ENCODE measurements around the gene SPRY2.

Gene SPRY2

GRCh38 chr13:80340651-80341100, 250 bp downstream of the SPRY2 start:
- H3K27ac Mint-ChIP-seq = peak overlapping the region; percentile 84
- H3K4me3 Mint-ChIP-seq = no peak overlapping the region
- ATAC-seq (replicated peaks) (peak; percentile 41 to 50), DNase-seq (peak; percentile 19)
- peaks cover 7 to 21% of the 10 kb centered on the region in 2 donors for H3K27me3 Mint-ChIP-seq
- H3K9me3 Mint-ChIP-seq = no peaks in the 10 kb centered on the region
- peaks cover 6 to 10% of the 10 kb centered on the region in 2 donors for H3K36me3 Mint-ChIP-seq
- H3K4me1 Mint-ChIP-seq = peaks cover 14 to 20% of the 10 kb centered on the region in 2 donors

- peak; percentile 6 to 11 for ATAC-seq (replicated peaks)
- Mint-ChIP-seq H3K27ac (peak overlapping the region; percentile 84), H3K4me3 (no peak overlapping the region), H3K9me3 (no peaks in the 10 kb centered on the region), H3K4me1 (peaks cover 14 to 20% of the 10 kb centered on the region in 2 donors), H3K36me3 (peaks cover 6 to 10% of the 10 kb centered on the region in 2 donors), H3K27me3 (peaks cover 7 to 19% of the 10 kb centered on the region in 2 donors)
- no peak for DNase-seq
These were observed 845 bp downstream of the SPRY2 start for GRCh38 chr13:80339912-80340650.

- Mint-ChIP-seq H3K27me3 (peaks cover 7 to 14% of the 10 kb centered on the region in 2 donors), H3K4me1 (peaks cover 14 to 20% of the 10 kb centered on the region in 2 donors), H3K4me3 (no peak overlapping the region), H3K9me3 (no peaks in the 10 kb centered on the region), H3K36me3 (peaks cover 6 to 10% of the 10 kb centered on the region in 2 donors), H3K27ac (no peak overlapping the region)
- ATAC-seq (replicated peaks) (no peak), DNase-seq (no peak)
These were observed 1.4 kb downstream of the SPRY2 start for GRCh38 chr13:80339563-80339911.

- no peaks in the 10 kb centered on the region for H3K9me3 Mint-ChIP-seq
- peaks cover 14 to 20% of the 10 kb centered on the region in 2 donors for H3K4me1 Mint-ChIP-seq
- peaks cover 6 to 10% of the 10 kb centered on the region in 2 donors for H3K36me3 Mint-ChIP-seq
- no peak overlapping the region for H3K4me3 Mint-ChIP-seq
- DNase-seq (peak; percentile 28), ATAC-seq (replicated peaks) (peak; percentile 45 to 50)
- no peak overlapping the region for H3K27ac Mint-ChIP-seq
- peaks cover 7 to 12% of the 10 kb centered on the region in 2 donors for H3K27me3 Mint-ChIP-seq
These were observed 2.0 kb downstream of the SPRY2 start for GRCh38 chr13:80338781-80339562.

GRCh38 chr13:80337288-80338081, 3.4 kb downstream of the SPRY2 start:
- H3K4me1 Mint-ChIP-seq = peaks cover 10% of the 10 kb centered on the region in 2 donors
- DNase-seq = no peak

DNA sequence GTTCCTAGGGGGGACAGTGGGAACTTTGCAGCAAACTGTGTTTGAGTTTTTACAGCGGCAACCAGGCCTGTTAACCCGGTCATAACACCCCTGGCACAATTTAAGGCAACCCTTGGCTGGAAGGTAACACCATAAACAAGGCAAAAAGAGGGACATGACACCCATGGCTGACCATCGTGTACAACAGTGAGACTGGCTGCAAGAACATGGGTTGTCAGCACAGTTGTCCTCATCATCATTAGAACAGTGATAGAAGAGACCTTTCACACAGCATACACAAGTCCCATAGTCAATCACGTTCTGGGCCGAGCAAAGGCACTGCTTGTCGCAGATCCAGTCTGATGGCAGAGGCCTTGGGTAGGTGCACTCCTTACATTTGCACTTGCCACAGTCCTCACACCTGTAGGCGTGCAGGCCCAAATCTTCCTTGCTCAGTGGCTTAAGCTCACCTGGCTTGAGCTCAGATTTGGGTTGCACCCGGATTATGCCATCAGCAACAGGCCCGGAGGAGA, 4.1 kb downstream of the SPRY2 start:
- Mint-ChIP-seq H3K4me1 (peaks cover 3 to 7% of the 10 kb centered on the region in 2 donors), H3K27me3 (peaks cover 7 to 12% of the 10 kb centered on the region in 2 donors), H3K27ac (no peak overlapping the region), H3K4me3 (no peak overlapping the region), H3K36me3 (peaks cover 6 to 14% of the 10 kb centered on the region in 2 donors), H3K9me3 (no peaks in the 10 kb centered on the region)
- DNase-seq (no peak), ATAC-seq (replicated peaks) (no peak)

More at GRCh38 chr13:80337288-80338081, 3.4 kb downstream of the SPRY2 start:
- no peak overlapping the region for H3K4me3 Mint-ChIP-seq
- peaks cover 7 to 12% of the 10 kb centered on the region in 2 donors for H3K27me3 Mint-ChIP-seq
- H3K36me3 Mint-ChIP-seq = peaks cover 6 to 10% of the 10 kb centered on the region in 2 donors
- no peaks in the 10 kb centered on the region for H3K9me3 Mint-ChIP-seq
- no peak for ATAC-seq (replicated peaks)
- H3K27ac Mint-ChIP-seq = no peak overlapping the region

DNA sequence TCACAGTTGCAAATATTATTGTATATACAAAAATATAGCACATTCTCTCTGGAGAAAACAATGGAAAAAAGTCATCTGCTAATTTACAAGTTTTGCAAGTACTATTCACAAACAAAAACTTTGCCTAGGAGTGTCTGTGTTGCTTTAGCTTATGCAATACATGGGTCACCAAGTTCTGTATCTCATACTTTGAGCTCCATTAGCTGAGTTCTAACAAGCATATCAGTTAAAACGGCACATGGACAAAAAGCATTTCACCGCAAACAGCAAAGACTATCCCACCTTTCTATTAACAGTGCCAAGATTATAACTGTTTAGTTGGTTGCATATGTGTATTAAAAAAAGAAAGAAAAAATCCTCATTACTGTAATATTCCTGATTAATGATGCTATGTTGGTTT, 4.6 kb downstream of the SPRY2 start:
- peaks cover 6 to 14% of the 10 kb centered on the region in 2 donors for H3K36me3 Mint-ChIP-seq
- DNase-seq (no peak), ATAC-seq (replicated peaks) (no peak)
- H3K4me1 Mint-ChIP-seq = peaks cover 0 to 5% of the 10 kb centered on the region in 2 donors
- H3K27me3 Mint-ChIP-seq = peaks cover 7 to 12% of the 10 kb centered on the region in 2 donors
- no peaks in the 10 kb centered on the region for H3K9me3 Mint-ChIP-seq
- no peak overlapping the region for H3K4me3 Mint-ChIP-seq
- H3K27ac Mint-ChIP-seq = no peak overlapping the region

DNA sequence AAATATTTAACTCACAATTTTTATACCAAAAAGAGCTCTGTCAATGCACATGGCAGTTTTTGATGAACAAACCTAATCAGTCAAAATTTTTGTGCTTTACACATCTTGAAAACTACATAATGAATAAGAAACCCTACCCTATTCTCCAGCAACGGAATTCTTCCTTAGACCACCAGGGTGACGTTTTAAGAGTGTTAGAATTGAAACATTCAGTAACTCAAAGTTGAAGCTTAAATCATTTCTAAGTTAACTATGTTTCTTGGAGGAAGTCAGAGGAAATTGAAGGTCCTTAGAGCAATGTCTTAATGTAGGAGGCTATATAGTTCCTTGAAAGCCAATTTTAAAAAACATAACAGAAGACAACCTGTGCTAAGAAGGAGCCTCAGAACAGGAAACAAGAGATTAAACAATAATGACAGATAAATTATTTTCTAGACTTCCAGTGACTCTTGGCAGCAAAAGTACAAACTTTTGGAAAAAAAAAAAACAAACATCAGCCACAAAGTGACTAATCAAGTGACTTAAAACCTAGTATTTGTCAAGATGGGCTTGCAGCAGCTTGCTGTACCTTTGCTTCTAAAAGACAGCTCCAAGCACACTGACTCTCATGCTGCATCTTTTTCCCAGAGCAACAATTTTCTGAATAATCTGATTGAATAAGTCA, 6.2 kb downstream of the SPRY2 start:
- no peaks in the 10 kb centered on the region for H3K9me3 Mint-ChIP-seq
- H3K4me3 Mint-ChIP-seq = no peak overlapping the region
- H3K27ac Mint-ChIP-seq = no peak overlapping the region
- H3K36me3 Mint-ChIP-seq = peaks cover 6 to 14% of the 10 kb centered on the region in 2 donors
- DNase-seq = no peak
- peaks cover 0 to 2% of the 10 kb centered on the region in 2 donors for H3K4me1 Mint-ChIP-seq
- peaks cover 7 to 9% of the 10 kb centered on the region in 2 donors for H3K27me3 Mint-ChIP-seq
- ATAC-seq (replicated peaks) = no peak

DNA sequence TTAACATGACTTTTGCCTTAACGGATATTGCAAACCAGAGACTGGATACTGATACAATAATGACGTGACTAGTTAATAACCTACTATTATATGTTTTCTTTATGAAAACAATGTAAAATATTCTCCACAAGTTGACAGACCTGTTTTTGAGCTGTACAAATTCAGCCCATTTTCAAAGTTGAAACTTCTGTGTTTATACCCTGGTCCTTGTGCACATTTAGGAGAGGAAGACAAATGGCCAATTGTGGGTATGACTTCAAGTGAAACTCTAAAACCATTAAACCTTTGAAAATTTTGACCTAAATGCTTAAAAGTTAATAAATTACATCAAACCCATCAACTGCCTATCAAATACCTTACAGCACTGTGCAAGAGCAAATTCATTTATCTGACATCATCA, 8.9 kb downstream of the SPRY2 start:
- H3K27me3 Mint-ChIP-seq = peaks cover 0 to under 1% of the 10 kb centered on the region in 2 donors
- no peaks in the 10 kb centered on the region for H3K9me3 Mint-ChIP-seq
- ATAC-seq (replicated peaks) (no peak), DNase-seq (no peak)
- H3K4me1 Mint-ChIP-seq = no peaks in the 10 kb centered on the region
- peaks cover 0 to 8% of the 10 kb centered on the region in 2 donors for H3K36me3 Mint-ChIP-seq
- H3K4me3 Mint-ChIP-seq = no peak overlapping the region
- no peak overlapping the region for H3K27ac Mint-ChIP-seq

- Mint-ChIP-seq H3K4me3 (no peak overlapping the region), H3K36me3 (peaks cover 0 to 4% of the 10 kb centered on the region in 2 donors), H3K27ac (no peak overlapping the region), H3K9me3 (no peaks in the 10 kb centered on the region), H3K27me3 (no peaks in the 10 kb centered on the region), H3K4me1 (no peaks in the 10 kb centered on the region)
- ATAC-seq (replicated peaks) (no peak), DNase-seq (no peak)
These were observed 11.7 kb downstream of the SPRY2 start for GRCh38 chr13:80329250-80329649.

DNA sequence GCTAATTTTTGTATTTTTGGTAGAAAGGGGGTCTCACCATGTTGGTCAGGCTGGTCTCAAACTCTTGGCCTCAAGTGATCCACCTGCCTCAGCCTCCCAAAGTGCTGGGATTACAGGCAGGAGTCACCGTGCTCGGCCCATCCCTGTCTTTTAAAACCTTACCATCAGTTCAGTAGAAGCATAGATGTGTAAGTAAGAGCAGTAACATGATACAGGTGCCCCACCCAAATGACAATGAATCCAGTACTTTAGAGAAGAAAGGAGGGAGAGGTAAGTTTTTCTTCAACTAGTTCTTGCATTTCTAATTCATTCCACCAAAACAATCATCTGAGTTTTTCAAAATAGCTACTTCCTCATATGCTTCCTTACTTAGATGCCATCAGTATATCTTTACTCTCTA, 21.9 kb downstream of the SPRY2 start:
- Mint-ChIP-seq H3K9me3 (peaks cover 0 to 7% of the 10 kb centered on the region in 2 donors), H3K27ac (no peak overlapping the region), H3K36me3 (no peaks in the 10 kb centered on the region), H3K4me3 (no peak overlapping the region), H3K27me3 (no peaks in the 10 kb centered on the region), H3K4me1 (no peaks in the 10 kb centered on the region)
- no peak for ATAC-seq (replicated peaks)
- no peak for DNase-seq

- Mint-ChIP-seq H3K4me3 (no peak overlapping the region), H3K27ac (no peak overlapping the region), H3K27me3 (no peaks in the 10 kb centered on the region), H3K36me3 (no peaks in the 10 kb centered on the region), H3K9me3 (peaks cover 0 to 7% of the 10 kb centered on the region in 2 donors), H3K4me1 (no peaks in the 10 kb centered on the region)
- ATAC-seq (replicated peaks) (no peak), DNase-seq (no peak)
These were observed 25.9 kb downstream of the SPRY2 start for GRCh38 chr13:80314711-80315653.
